HCT116 (cell line): Measurements from ENCODE around the gene SEL1L3.

Experiments used
- EGR1 ChIP-seq: IDR thresholded peaks from 2 replicates; pipeline ENCODE4 v1.6.1; 2012; ENCODE audit warnings: low read depth
- POLR2A ChIP-seq: IDR thresholded peaks from 2 replicates; pipeline ENCODE4 v1.7.0; 2011; ENCODE audit warnings: borderline replicate concordance; ENCODE audit not compliant: insufficient read depth, insufficient read length; ENCODE audit errors: extremely low read depth
- POLR2AphosphoS5 ChIP-seq: IDR thresholded peaks from 2 replicates; pipeline ENCODE4 v1.6.1; 2011; ENCODE audit warnings: mild to moderate bottlenecking, low read depth, low read length, moderate library complexity
- TF ChIP-seq, protein P1 (sequence below), 3 experiments: fragments of 200-600 bp in 1 of 3; sonication (generic) in 1 of 3; IDR thresholded peaks in 2 of 3; conservative IDR thresholded peaks in 1 of 3; 2 replicates each; pipeline ENCODE4 v1.5.1; 2012 to 2017; ENCODE audit warnings: low read depth in 2 of 3, low read length in 2 of 3, antibody characterized with exemption in 1 of 3, borderline replicate concordance in 1 of 3, control low read depth in 1 of 3, mild to moderate bottlenecking in 1 of 3, mixed read lengths in 1 of 3, mixed run types in 1 of 3, moderate library complexity in 1 of 3; ENCODE audit not compliant: insufficient read depth in 1 of 3
- TF ChIP-seq, protein P2 (sequence below): IDR thresholded peaks from 2 replicates; pipeline ENCODE4 v1.6.1; 2012; ENCODE audit warnings: low read depth

DNA sequence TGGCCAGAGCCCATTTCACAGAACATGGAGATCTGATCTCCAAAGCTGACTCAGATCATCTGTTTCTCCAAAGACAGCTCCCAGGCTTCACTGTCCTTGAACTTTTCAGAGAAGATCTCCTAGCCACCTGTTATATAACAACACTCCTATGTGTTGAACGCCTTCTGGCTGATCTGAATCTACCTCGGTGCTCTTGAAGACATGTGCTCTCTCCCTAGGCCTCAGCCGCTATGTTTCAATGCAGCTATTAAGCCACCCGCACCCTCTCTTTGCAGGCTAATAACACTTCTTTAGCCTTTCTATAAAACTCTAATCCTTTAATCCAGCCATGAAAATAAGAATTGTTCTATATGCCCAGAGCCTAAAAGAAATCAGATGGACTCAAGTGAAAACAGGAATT is 34.9 kb downstream of the SEL1L3 start:
- TF ChIP-seq POLR2A (no peak), POLR2AphosphoS5 (no peak), EGR1 (no peak)
- TF ChIP-seq, protein P1, sequence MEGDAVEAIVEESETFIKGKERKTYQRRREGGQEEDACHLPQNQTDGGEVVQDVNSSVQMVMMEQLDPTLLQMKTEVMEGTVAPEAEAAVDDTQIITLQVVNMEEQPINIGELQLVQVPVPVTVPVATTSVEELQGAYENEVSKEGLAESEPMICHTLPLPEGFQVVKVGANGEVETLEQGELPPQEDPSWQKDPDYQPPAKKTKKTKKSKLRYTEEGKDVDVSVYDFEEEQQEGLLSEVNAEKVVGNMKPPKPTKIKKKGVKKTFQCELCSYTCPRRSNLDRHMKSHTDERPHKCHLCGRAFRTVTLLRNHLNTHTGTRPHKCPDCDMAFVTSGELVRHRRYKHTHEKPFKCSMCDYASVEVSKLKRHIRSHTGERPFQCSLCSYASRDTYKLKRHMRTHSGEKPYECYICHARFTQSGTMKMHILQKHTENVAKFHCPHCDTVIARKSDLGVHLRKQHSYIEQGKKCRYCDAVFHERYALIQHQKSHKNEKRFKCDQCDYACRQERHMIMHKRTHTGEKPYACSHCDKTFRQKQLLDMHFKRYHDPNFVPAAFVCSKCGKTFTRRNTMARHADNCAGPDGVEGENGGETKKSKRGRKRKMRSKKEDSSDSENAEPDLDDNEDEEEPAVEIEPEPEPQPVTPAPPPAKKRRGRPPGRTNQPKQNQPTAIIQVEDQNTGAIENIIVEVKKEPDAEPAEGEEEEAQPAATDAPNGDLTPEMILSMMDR (IDR thresholded peaks at IDR 0.05 in 2 of 3, conservative IDR thresholded peaks at IDR 0.05 in 1 of 3; ENCODE audit: borderline replicate concordance in 1 of 3, insufficient read depth in 1 of 3, low read depth in 2 of 3, low read length in 2 of 3), result no peak
- TF ChIP-seq, protein P2, sequence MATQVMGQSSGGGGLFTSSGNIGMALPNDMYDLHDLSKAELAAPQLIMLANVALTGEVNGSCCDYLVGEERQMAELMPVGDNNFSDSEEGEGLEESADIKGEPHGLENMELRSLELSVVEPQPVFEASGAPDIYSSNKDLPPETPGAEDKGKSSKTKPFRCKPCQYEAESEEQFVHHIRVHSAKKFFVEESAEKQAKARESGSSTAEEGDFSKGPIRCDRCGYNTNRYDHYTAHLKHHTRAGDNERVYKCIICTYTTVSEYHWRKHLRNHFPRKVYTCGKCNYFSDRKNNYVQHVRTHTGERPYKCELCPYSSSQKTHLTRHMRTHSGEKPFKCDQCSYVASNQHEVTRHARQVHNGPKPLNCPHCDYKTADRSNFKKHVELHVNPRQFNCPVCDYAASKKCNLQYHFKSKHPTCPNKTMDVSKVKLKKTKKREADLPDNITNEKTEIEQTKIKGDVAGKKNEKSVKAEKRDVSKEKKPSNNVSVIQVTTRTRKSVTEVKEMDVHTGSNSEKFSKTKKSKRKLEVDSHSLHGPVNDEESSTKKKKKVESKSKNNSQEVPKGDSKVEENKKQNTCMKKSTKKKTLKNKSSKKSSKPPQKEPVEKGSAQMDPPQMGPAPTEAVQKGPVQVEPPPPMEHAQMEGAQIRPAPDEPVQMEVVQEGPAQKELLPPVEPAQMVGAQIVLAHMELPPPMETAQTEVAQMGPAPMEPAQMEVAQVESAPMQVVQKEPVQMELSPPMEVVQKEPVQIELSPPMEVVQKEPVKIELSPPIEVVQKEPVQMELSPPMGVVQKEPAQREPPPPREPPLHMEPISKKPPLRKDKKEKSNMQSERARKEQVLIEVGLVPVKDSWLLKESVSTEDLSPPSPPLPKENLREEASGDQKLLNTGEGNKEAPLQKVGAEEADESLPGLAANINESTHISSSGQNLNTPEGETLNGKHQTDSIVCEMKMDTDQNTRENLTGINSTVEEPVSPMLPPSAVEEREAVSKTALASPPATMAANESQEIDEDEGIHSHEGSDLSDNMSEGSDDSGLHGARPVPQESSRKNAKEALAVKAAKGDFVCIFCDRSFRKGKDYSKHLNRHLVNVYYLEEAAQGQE, result no peak
